SH-SY5Y (cell line): ENCODE measurements around the gene MYPOP.

Experiments
- GATA2 ChIP-seq: IDR thresholded peaks from 2 replicates; pipeline ENCODE4 v1.6.1; 2011; ENCODE audit warnings: mild to moderate bottlenecking, low read depth, low read length
- GATA3 ChIP-seq: IDR thresholded peaks from 2 replicates; pipeline ENCODE4 v1.6.1; 2011; ENCODE audit warnings: low read depth, mild to moderate bottlenecking, low read length, moderate library complexity

DNA sequence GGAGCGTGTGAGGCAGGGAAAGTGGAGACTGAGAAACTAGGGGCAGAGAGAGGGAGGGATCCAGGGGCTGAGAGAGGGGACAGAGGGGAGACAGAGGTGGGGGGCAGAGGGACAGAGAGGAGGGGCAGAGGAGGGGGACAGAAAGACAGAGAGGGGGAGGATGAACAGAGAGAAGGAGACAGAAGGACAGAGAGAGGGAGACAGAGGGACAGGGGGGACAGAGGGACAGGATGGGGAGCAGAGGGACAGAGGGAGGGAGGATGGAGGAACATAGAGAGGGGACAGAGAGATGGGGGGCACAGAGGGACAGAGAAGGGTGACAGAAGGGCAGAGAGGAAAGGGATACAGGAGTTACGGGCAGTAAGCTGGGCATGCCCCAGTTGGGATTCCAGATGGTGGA is 26.8 kb upstream of the MYPOP start:
- TF ChIP-seq GATA3: no peak
- TF ChIP-seq GATA2: no peak
